ENCODE data around the gene SAXO1. TPM values are rescaled to one million over a fixed set of nuclear protein-coding genes. Genes with fewer than 3 reads are reported as not detected.

SAXO1 gene
- polyA plus RNA-seq, 10 donors = 0.07 to 0.19 (median 0.11) TPM

DNA sequence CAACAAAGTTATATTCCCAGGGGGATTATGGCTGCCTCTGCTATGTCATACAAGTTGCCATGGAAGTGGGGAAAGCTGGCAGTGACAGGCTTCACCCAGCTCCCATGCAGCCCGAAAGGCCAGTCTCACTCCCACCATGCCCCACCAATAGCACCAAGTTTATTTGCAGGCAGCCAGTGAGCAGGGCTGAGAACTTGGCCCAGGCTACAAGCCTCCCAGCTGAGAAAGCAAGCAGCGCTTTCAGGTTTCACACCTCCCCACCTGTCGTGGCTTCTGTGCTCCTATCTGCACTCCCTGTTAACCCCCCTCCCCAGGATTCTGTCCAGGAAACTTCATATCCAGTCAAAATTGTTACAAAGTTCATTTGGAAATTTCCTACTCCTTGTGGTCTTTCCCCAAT is 155.0 kb downstream of the SAXO1 start:
- DNase-seq = no peak

Other genes with a start within 250 kb of the SAXO1 start
- gene RRAGA, start 16.2 kb upstream of the SAXO1 start, polyA plus RNA-seq (ENCODE audit: insufficient read length in 10 of 10) = 10 to 100 TPM; 81.6 to 93.7 (median 85.5) TPM
- gene HAUS6, start 69.7 kb upstream of the SAXO1 start, polyA plus RNA-seq (ENCODE audit: insufficient read length in 10 of 10) = 10 to 100 TPM in 9 of 10 donors, 1 to 10 TPM in 1; 7.8 to 13.8 (median 11.7) TPM
- 10 to 100 TPM; 47.7 to 68.0 (median 60.1) TPM for gene PLIN2, start 94.3 kb upstream of the SAXO1 start, polyA plus RNA-seq (ENCODE audit: insufficient read length in 10 of 10)
- gene DENND4C, start 197.5 kb upstream of the SAXO1 start, polyA plus RNA-seq (ENCODE audit: insufficient read length in 10 of 10) = 10 to 100 TPM; 19.3 to 35.5 (median 26.4) TPM